SHP77 treated with DMSO at 0.1 percent for 48 hours (cell line): ENCODE measurements around the gene ARAF.
"Not testable (repeated sequence)": the region's sequence is repeated elsewhere in the genome, so short reads cannot be mapped to it uniquely, and the experiment has no call there.

Source experiments
- DNase-seq: peaks from one replicate; lab custom pipeline; 2025; lab: John Stamatoyannopoulos, UW

Gene ARAF

GRCh38 chrX:47560934-47561658 is at the start of gene ARAF:
Gene ARAF, plus strand, starts transcription at chrX:47561205. Its CDS starts 1,763 bp downstream, at chrX:47562968.
- peak; percentile 79 for DNase-seq

GRCh38 chrX:47512383-47512782 is 48.6 kb upstream of the ARAF start:
- not testable (repeated sequence) for DNase-seq

- not testable (repeated sequence) for DNase-seq
Measured at GRCh38 chrX:47513034-47513965, 47.7 kb upstream of the ARAF start.

GRCh38 chrX:47514533-47515235 is 46.3 kb upstream of the ARAF start:
- no peak for DNase-seq

GRCh38 chrX:47515941-47516665 is 44.9 kb upstream of the ARAF start:
- DNase-seq = no peak

GRCh38 chrX:47518144-47518543 is 42.9 kb upstream of the ARAF start:
- no peak for DNase-seq

GRCh38 chrX:47523297-47523696 is 37.7 kb upstream of the ARAF start:
- peak; percentile 30 for DNase-seq

GRCh38 chrX:47523713-47524166 is 37.3 kb upstream of the ARAF start:
- DNase-seq = no peak

GRCh38 chrX:47529548-47529947 is 31.5 kb upstream of the ARAF start:
- no peak for DNase-seq

- no peak for DNase-seq
Measured at GRCh38 chrX:47530049-47530448, 31.0 kb upstream of the ARAF start.

- no peak for DNase-seq
Measured at GRCh38 chrX:47539860-47540259, 21.1 kb upstream of the ARAF start.

- DNase-seq = peak; percentile 76
Measured at GRCh38 chrX:47540754-47541538, 20.1 kb upstream of the ARAF start.

- DNase-seq = no peak
Measured at GRCh38 chrX:47543496-47543895, 17.5 kb upstream of the ARAF start.

GRCh38 chrX:47556045-47556623 is 4.9 kb upstream of the ARAF start:
- peak; percentile 71 for DNase-seq

- DNase-seq = no peak
Measured at GRCh38 chrX:47558436-47558835, 2.6 kb upstream of the ARAF start.

GRCh38 chrX:47560179-47560933 is 649 bp upstream of the ARAF start:
- DNase-seq = no peak

GRCh38 chrX:47561659-47562151 is 700 bp downstream of the ARAF start:
- no peak for DNase-seq

GRCh38 chrX:47562615-47563243 is 1.7 kb downstream of the ARAF start:
- DNase-seq = no peak

- no peak for DNase-seq
Measured at GRCh38 chrX:47563801-47564315, 2.9 kb downstream of the ARAF start.
